Mesodermal cell (in vitro differentiated cells): ENCODE results near the gene PRAMEF18.
"Not testable (repeated sequence)": the region's sequence is repeated elsewhere in the genome, so short reads cannot be mapped to it uniquely, and the experiment has no call there.

Experiments used
- H3K27ac ChIP-seq: 2 replicates; pipeline ENCODE4 v1.7.0; 2013; ENCODE audit warnings: mild to moderate bottlenecking, low read depth, low read length, moderate library complexity; ENCODE audit not compliant: severe bottlenecking
- H3K36me3 ChIP-seq: 2 replicates; pipeline ENCODE4 v1.7.1; 2013; ENCODE audit warnings: mild to moderate bottlenecking, low read length, moderate library complexity; ENCODE audit not compliant: control insufficient read depth, insufficient read depth
- H3K4me1 ChIP-seq: one replicate; pipeline ENCODE4 v1.7.1; 2013; ENCODE audit warnings: mild to moderate bottlenecking, low read length; ENCODE audit not compliant: insufficient read depth, control insufficient read depth, poor library complexity, severe bottlenecking
- H3K4me3 ChIP-seq: 2 replicates; pipeline ENCODE4 v1.7.0; 2013; ENCODE audit warnings: low read length, control low read depth, mild to moderate bottlenecking; ENCODE audit not compliant: insufficient read depth, poor library complexity, severe bottlenecking; ENCODE audit errors: extremely low read depth
- H3K9me3 ChIP-seq: 2 replicates; pipeline ENCODE4 v1.7.1; 2013; ENCODE audit warnings: mild to moderate bottlenecking, low read length, moderate library complexity; ENCODE audit not compliant: control insufficient read depth
- WGBS, 2 experiments: methylation state at CpG; one replicate each; pipeline ENCODE4 v1.1.5; 2013; ENCODE audit warnings: missing lambda C conversion rate in 2 of 2; ENCODE audit not compliant: insufficient coverage in 2 of 2; 5-methylcytosine and 5-hydroxymethylcytosine counted together

PRAMEF18 gene

GRCh38 chr1:13201309-13201708 is 24.6 kb downstream of the PRAMEF18 start, which contains the start of gene PRAMEF13:
PRAMEF13 (minus strand) TSS chr1:13201409; CDS start chr1:13199589, 1,820 bp downstream.
- H3K27ac ChIP-seq, H3K36me3 ChIP-seq, H3K4me1 ChIP-seq, H3K9me3 ChIP-seq, H3K4me3 ChIP-seq: not testable (repeated sequence)
- WGBS, 2 experiments = no CpG with 5 or more reads among the region's 5 CpGs
